ENCODE measurements around the gene GMDS. TPM values are rescaled to one million over a fixed set of nuclear protein-coding genes. Genes with fewer than 3 reads are reported as not detected.
"Not testable (repeated sequence)": the region's sequence is repeated elsewhere in the genome, so short reads cannot be mapped to it uniquely, and the experiment has no call there.

GMDS gene
- total RNA-seq, 2 experiments from 2014 or later: 38.4 to 41.3 TPM

GRCh38 chr6:1854296-1854695 lies 391.1 kb downstream of the GMDS start:
- CTCF ChIA-PET: no interaction called here
- intact Hi-C loops (cut with micrococcal nuclease): no loop called here
- no peaks in the 10 kb centered on the region for H3K27me3 Mint-ChIP-seq (ENCODE audit: low read depth)
- peaks cover 2% of the 10 kb centered on the region for H3K4me1 Mint-ChIP-seq (ENCODE audit: low read depth)
- H3K4me3 Mint-ChIP-seq: no peak overlapping the region
- no peaks in the 10 kb centered on the region for H3K36me3 Mint-ChIP-seq (ENCODE audit: low read depth)
- no peak overlapping the region for H3K27ac Mint-ChIP-seq
- no peak for DNase-seq
- H3K9me3 Mint-ChIP-seq: no peaks in the 10 kb centered on the region

- Mint-ChIP-seq H3K27me3 (ENCODE audit: low read depth) (no peaks in the 10 kb centered on the region), H3K4me3 (no peak overlapping the region), H3K36me3 (ENCODE audit: low read depth) (no peaks in the 10 kb centered on the region), H3K9me3 (no peaks in the 10 kb centered on the region), H3K4me1 (ENCODE audit: low read depth) (peaks cover 2% of the 10 kb centered on the region), H3K27ac (no peak overlapping the region)
- intact Hi-C loops (cut with micrococcal nuclease): no loop called here
- CTCF ChIA-PET: no interaction called here
- DNase-seq: no peak
Observed at GRCh38 chr6:1853761-1854160, 391.6 kb downstream of the GMDS start.

- DNase-seq: no peak
- H3K9me3 Mint-ChIP-seq: no peaks in the 10 kb centered on the region
- no peak overlapping the region for H3K27ac Mint-ChIP-seq
- H3K4me3 Mint-ChIP-seq: no peak overlapping the region
- no peaks in the 10 kb centered on the region for H3K27me3 Mint-ChIP-seq (ENCODE audit: low read depth)
- peaks cover 6% of the 10 kb centered on the region for H3K36me3 Mint-ChIP-seq (ENCODE audit: low read depth)
- H3K4me1 Mint-ChIP-seq (ENCODE audit: low read depth): peaks cover 2% of the 10 kb centered on the region
- CTCF ChIA-PET: no interaction called here
- intact Hi-C loops (cut with micrococcal nuclease): no loop called here
Observed at GRCh38 chr6:1851681-1852456, 393.5 kb downstream of the GMDS start.

GRCh38 chr6:1850840-1851157 lies 394.6 kb downstream of the GMDS start:
- no peak overlapping the region for H3K27ac Mint-ChIP-seq
- peaks cover 11% of the 10 kb centered on the region for H3K36me3 Mint-ChIP-seq (ENCODE audit: low read depth)
- CTCF ChIA-PET: no interaction called here
- peaks cover 2% of the 10 kb centered on the region for H3K4me1 Mint-ChIP-seq (ENCODE audit: low read depth)
- intact Hi-C loops (cut with micrococcal nuclease): no loop called here
- DNase-seq: no peak
- no peaks in the 10 kb centered on the region for H3K27me3 Mint-ChIP-seq (ENCODE audit: low read depth)
- no peak overlapping the region for H3K4me3 Mint-ChIP-seq
- H3K9me3 Mint-ChIP-seq: no peaks in the 10 kb centered on the region

- Mint-ChIP-seq H3K36me3 (ENCODE audit: low read depth) (peaks cover 11% of the 10 kb centered on the region), H3K27ac (no peak overlapping the region), H3K4me1 (ENCODE audit: low read depth) (peaks cover 2% of the 10 kb centered on the region), H3K4me3 (no peak overlapping the region), H3K27me3 (ENCODE audit: low read depth) (no peaks in the 10 kb centered on the region), H3K9me3 (peaks cover 2% of the 10 kb centered on the region)
- CTCF ChIA-PET: no interaction called here
- no peak for DNase-seq
- intact Hi-C loops (cut with micrococcal nuclease): no loop called here
Observed at GRCh38 chr6:1850121-1850839, 395.1 kb downstream of the GMDS start.

DNA sequence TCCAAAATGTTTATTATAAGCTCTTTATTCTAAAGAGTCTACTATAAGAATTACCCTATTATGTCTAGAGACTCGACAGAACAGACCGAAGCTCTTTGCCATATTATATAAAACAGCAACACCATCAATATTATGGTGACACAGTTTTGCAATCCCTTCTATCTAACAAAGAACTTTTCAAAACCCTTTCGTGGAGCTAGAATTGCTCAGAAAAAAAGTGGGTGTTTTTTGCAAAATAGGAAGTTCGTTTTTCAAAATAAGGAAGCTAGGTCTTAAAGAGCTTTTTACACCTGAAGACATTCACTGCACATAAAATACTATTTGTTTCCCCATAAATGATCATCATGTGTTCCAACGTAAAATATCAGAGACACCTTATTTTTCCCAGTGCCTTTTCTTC lies 395.7 kb downstream of the GMDS start:
- peaks cover 2% of the 10 kb centered on the region for H3K4me1 Mint-ChIP-seq (ENCODE audit: low read depth)
- intact Hi-C loops (cut with micrococcal nuclease): no loop called here
- H3K4me3 Mint-ChIP-seq: no peak overlapping the region
- H3K36me3 Mint-ChIP-seq (ENCODE audit: low read depth): peaks cover 11% of the 10 kb centered on the region
- CTCF ChIA-PET: no interaction called here
- no peaks in the 10 kb centered on the region for H3K27me3 Mint-ChIP-seq (ENCODE audit: low read depth)
- DNase-seq: no peak
- peaks cover 2% of the 10 kb centered on the region for H3K9me3 Mint-ChIP-seq
- no peak overlapping the region for H3K27ac Mint-ChIP-seq

GRCh38 chr6:1848752-1849151 lies 396.7 kb downstream of the GMDS start:
- H3K4me1 Mint-ChIP-seq (ENCODE audit: low read depth): peaks cover 1% of the 10 kb centered on the region
- peaks cover 2% of the 10 kb centered on the region for H3K9me3 Mint-ChIP-seq
- no peak for DNase-seq
- H3K4me3 Mint-ChIP-seq: no peak overlapping the region
- peaks cover 11% of the 10 kb centered on the region for H3K36me3 Mint-ChIP-seq (ENCODE audit: low read depth)
- no peaks in the 10 kb centered on the region for H3K27me3 Mint-ChIP-seq (ENCODE audit: low read depth)
- intact Hi-C loops (cut with micrococcal nuclease): no loop called here
- CTCF ChIA-PET: no interaction called here
- no peak overlapping the region for H3K27ac Mint-ChIP-seq

- intact Hi-C loops (cut with micrococcal nuclease): no loop called here
- Mint-ChIP-seq H3K4me1 (ENCODE audit: low read depth) (no peaks in the 10 kb centered on the region), H3K9me3 (peaks cover 2% of the 10 kb centered on the region), H3K4me3 (no peak overlapping the region), H3K27ac (no peak overlapping the region), H3K36me3 (ENCODE audit: low read depth) (peaks cover 11% of the 10 kb centered on the region), H3K27me3 (ENCODE audit: low read depth) (no peaks in the 10 kb centered on the region)
- CTCF ChIA-PET: no interaction called here
- DNase-seq: no peak
Observed at GRCh38 chr6:1846611-1847010, 398.8 kb downstream of the GMDS start.

GRCh38 chr6:1845543-1845942 lies 399.9 kb downstream of the GMDS start:
- H3K4me3 Mint-ChIP-seq; H3K9me3 Mint-ChIP-seq; DNase-seq; intact Hi-C loops (cut with micrococcal nuclease); H3K27me3 Mint-ChIP-seq (ENCODE audit: low read depth); H3K4me1 Mint-ChIP-seq (ENCODE audit: low read depth); H3K27ac Mint-ChIP-seq; CTCF ChIA-PET: not testable (repeated sequence)
- peaks cover 11% of the 10 kb centered on the region for H3K36me3 Mint-ChIP-seq (ENCODE audit: low read depth)

GRCh38 chr6:1842334-1842733 lies 403.1 kb downstream of the GMDS start:
- CTCF ChIA-PET: no interaction called here
- Mint-ChIP-seq H3K27ac (no peak overlapping the region), H3K27me3 (ENCODE audit: low read depth) (no peaks in the 10 kb centered on the region), H3K4me1 (ENCODE audit: low read depth) (no peaks in the 10 kb centered on the region), H3K4me3 (no peak overlapping the region), H3K36me3 (ENCODE audit: low read depth) (peaks cover 5% of the 10 kb centered on the region), H3K9me3 (peaks cover 2% of the 10 kb centered on the region)
- intact Hi-C loops (cut with micrococcal nuclease): no loop called here
- DNase-seq: no peak

DNA sequence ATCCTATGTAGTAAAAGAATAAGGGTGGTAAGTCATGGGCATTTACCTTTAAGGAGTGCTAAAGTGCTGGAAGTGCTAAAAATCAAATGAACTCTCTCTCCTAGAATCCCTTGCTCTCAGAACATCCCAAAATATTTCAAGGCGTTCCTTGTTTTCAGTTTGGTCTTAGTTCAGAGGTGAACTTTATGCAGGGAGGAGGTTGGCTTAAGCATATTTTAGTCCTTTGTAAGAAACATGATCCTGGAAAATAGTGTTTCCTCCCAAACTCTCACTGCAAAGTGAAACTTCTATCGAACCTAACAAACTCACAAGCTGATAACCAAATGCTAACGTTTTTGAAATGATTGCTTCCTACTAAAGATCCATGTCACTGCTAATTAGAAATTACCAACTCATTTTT lies 404.3 kb downstream of the GMDS start:
- Mint-ChIP-seq H3K4me3 (no peak overlapping the region), H3K4me1 (ENCODE audit: low read depth) (no peaks in the 10 kb centered on the region), H3K27ac (no peak overlapping the region), H3K36me3 (ENCODE audit: low read depth) (peaks cover 2% of the 10 kb centered on the region), H3K9me3 (peaks cover 2% of the 10 kb centered on the region), H3K27me3 (ENCODE audit: low read depth) (no peaks in the 10 kb centered on the region)
- DNase-seq: no peak
- CTCF ChIA-PET: no interaction called here
- intact Hi-C loops (cut with micrococcal nuclease): no loop called here

DNA sequence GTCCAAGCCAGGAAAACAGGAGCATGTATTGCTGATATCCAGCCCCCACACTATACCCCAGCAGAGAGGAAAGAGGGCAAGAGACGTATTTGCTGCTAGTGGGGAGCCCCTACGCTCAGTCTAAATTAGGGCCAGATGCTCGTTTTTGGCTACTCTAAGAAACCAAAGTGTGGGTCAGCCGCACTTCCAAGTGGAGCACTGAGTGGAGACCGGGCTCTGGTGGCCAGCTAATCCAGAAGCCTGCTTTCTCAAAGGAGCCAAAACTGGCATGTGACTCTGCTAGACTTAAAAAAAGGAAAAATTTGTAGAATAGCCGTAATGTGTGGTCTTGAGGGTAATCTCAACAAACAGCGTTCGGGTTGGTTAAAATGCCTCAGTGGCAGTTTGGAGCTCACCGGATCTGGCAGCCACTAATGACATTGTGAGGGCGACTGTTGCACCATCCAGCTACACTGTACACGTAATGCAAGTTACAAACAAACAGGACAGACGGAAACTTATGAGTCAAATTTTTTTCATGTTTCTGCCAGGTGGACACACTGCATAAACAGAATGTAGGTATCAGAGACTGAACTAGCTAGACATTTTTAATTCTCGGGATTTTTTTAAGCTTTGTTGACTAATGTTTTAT lies 404.8 kb downstream of the GMDS start:
- no peak overlapping the region for H3K4me3 Mint-ChIP-seq
- intact Hi-C loops (cut with micrococcal nuclease): no loop called here

GRCh38 chr6:1839361-1839760 lies 406.0 kb downstream of the GMDS start:
- H3K27ac Mint-ChIP-seq: no peak overlapping the region
- intact Hi-C loops (cut with micrococcal nuclease): no loop called here
- no peaks in the 10 kb centered on the region for H3K27me3 Mint-ChIP-seq (ENCODE audit: low read depth)
- CTCF ChIA-PET: no interaction called here
- H3K9me3 Mint-ChIP-seq: no peaks in the 10 kb centered on the region
- no peak overlapping the region for H3K4me3 Mint-ChIP-seq
- no peak for DNase-seq
- H3K4me1 Mint-ChIP-seq (ENCODE audit: low read depth): no peaks in the 10 kb centered on the region
- H3K36me3 Mint-ChIP-seq (ENCODE audit: low read depth): no peaks in the 10 kb centered on the region

More for the DNA sequence above, 404.8 kb downstream of the GMDS start:
- Mint-ChIP-seq H3K9me3 (peaks cover 2% of the 10 kb centered on the region), H3K27ac (no peak overlapping the region), H3K4me1 (ENCODE audit: low read depth) (no peaks in the 10 kb centered on the region), H3K27me3 (ENCODE audit: low read depth) (no peaks in the 10 kb centered on the region), H3K36me3 (ENCODE audit: low read depth) (no peaks in the 10 kb centered on the region)
- CTCF ChIA-PET: no interaction called here
- no peak for DNase-seq

All from activated naive CD4-positive, alpha-beta T cell treated with anti-CD3 and anti-CD28 coated beads for 36 hours (primary cell).